Left renal cortex interstitium (tissue), 4 donors: ENCODE measurements around the gene DNASE1. TPM values are rescaled to one million over a fixed set of nuclear protein-coding genes. Genes with fewer than 3 reads are reported as not detected.

ENCODE experiments used
- DNase-seq, 4 donors: peaks; one replicate each; pipeline ENCODE4 v3.0.0-alpha.2; 2013; ENCODE audit warnings: low read depth in 4 of 4, low spot score in 2 of 4, missing footprints in 1 of 4
- polyA plus RNA-seq, 4 donors: library from polyadenylated mRNA; unstranded; fragments of 120-200 nt; gene quantifications; one replicate each; pipeline ENCODE4 v1.2.1, GENCODE V29; 2013; ENCODE audit not compliant: insufficient read length in 4 of 4

DNASE1 gene
- polyA plus RNA-seq, 4 donors, result 26.4 to 56.5 (median 33.9) TPM

GRCh38 chr16:3691761-3692160 lies 37.3 kb downstream of the DNASE1 start:
- no peak for DNase-seq

- no peak for DNase-seq
These were observed 39.6 kb downstream of the DNASE1 start for GRCh38 chr16:3694051-3694450.

GRCh38 chr16:3695610-3696369 lies 41.3 kb downstream of the DNASE1 start:
- no peak for DNase-seq

GRCh38 chr16:3696425-3697218 lies 42.1 kb downstream of the DNASE1 start:
- DNase-seq, result no peak

GRCh38 chr16:3698941-3699340 lies 44.5 kb downstream of the DNASE1 start:
- no peak for DNase-seq

GRCh38 chr16:3701531-3701930 lies 47.0 kb downstream of the DNASE1 start:
- DNase-seq, result no peak

GRCh38 chr16:3702082-3702481 lies 47.6 kb downstream of the DNASE1 start:
- no peak for DNase-seq

- DNase-seq, result no peak
These were observed 51.9 kb downstream of the DNASE1 start for GRCh38 chr16:3706253-3707012.

Other genes with a start within 250 kb of the DNASE1 start
- gene ZNF597, start 211.2 kb upstream of the DNASE1 start, polyA plus RNA-seq, result 1 to 10 TPM; 3.2 to 4.5 (median 3.7) TPM
- gene NAA60, start 211.0 kb upstream of the DNASE1 start, polyA plus RNA-seq, result 10 to 100 TPM; 66.5 to 71.3 (median 67.4) TPM
- under 1 TPM in 1 of 4 donors, not detected in 3; 0.17 TPM for gene C16orf90, start 159.2 kb upstream of the DNASE1 start, polyA plus RNA-seq
- 10 to 100 TPM; 55.7 to 66.2 (median 58.4) TPM for gene CLUAP1, start 153.7 kb upstream of the DNASE1 start, polyA plus RNA-seq
- 1 to 10 TPM; 1.2 to 2.6 (median 2.0) TPM for gene NLRC3, start 77.3 kb upstream of the DNASE1 start, polyA plus RNA-seq
- 1 to 10 TPM; 3.7 to 8.6 (median 6.3) TPM for gene SLX4, start 43.1 kb upstream of the DNASE1 start, polyA plus RNA-seq
- gene TRAP1, start 62.8 kb downstream of the DNASE1 start, polyA plus RNA-seq, result 100 to 1,000 TPM in 3 of 4 donors, 10 to 100 TPM in 1; 94.7 to 121 (median 109) TPM
- 10 to 100 TPM; 57.7 to 98.5 (median 78.3) TPM for gene CREBBP, start 226.0 kb downstream of the DNASE1 start, polyA plus RNA-seq